Measurements from ENCODE around the gene SPDEF. TPM values are rescaled to one million over a fixed set of nuclear protein-coding genes. Genes with fewer than 3 reads are reported as not detected.

Gene SPDEF
- polyA plus RNA-seq, 3 donors from 2014 or later = not detected

- no peaks in the 10 kb centered on the region for H3K36me3 Mint-ChIP-seq
- peak overlapping the region in 1 of 5 donors; percentile 64 for H3K4me3 Mint-ChIP-seq
- H3K27ac Mint-ChIP-seq = peak overlapping the region in 1 of 6 donors; percentile 35
- peaks cover 0 to 2% (median 0%) of the 10 kb centered on the region in 3 donors for H3K27me3 Mint-ChIP-seq (ENCODE audit: low read depth in 3 of 3)
- DNase-seq = peak; percentile 30 to 65 (median 32)
- H3K4me1 Mint-ChIP-seq = peaks cover 7 to 9% of the 10 kb centered on the region in 2 donors
- H3K9me3 Mint-ChIP-seq = no peaks in the 10 kb centered on the region
Measured at GRCh38 chr6:34531580-34532201, 24.4 kb downstream of the SPDEF start.

- no peak for DNase-seq
- peaks cover 7 to 9% of the 10 kb centered on the region in 2 donors for H3K4me1 Mint-ChIP-seq
- H3K4me3 Mint-ChIP-seq = peak overlapping the region in 1 of 5 donors; percentile 64
- H3K27ac Mint-ChIP-seq = peak overlapping the region in 1 of 6 donors; percentile 35
- H3K27me3 Mint-ChIP-seq (ENCODE audit: low read depth in 3 of 3) = peaks cover 0 to 2% (median 0%) of the 10 kb centered on the region in 3 donors
- H3K9me3 Mint-ChIP-seq = no peaks in the 10 kb centered on the region
- no peaks in the 10 kb centered on the region for H3K36me3 Mint-ChIP-seq
Measured at GRCh38 chr6:34530753-34531365, 25.3 kb downstream of the SPDEF start.

GRCh38 chr6:34529665-34530327, 26.3 kb downstream of the SPDEF start:
- H3K4me3 Mint-ChIP-seq = no peak overlapping the region
- H3K27ac Mint-ChIP-seq = no peak overlapping the region
- H3K27me3 Mint-ChIP-seq (ENCODE audit: low read depth in 3 of 3) = peaks cover 0 to 2% (median 0%) of the 10 kb centered on the region in 3 donors
- no peaks in the 10 kb centered on the region for H3K36me3 Mint-ChIP-seq
- H3K9me3 Mint-ChIP-seq = no peaks in the 10 kb centered on the region
- no peak for DNase-seq
- peaks cover 7 to 12% of the 10 kb centered on the region in 2 donors for H3K4me1 Mint-ChIP-seq

GRCh38 chr6:34528996-34529664, 27.0 kb downstream of the SPDEF start:
- peak overlapping the region in 1 of 6 donors; percentile 34 for H3K27ac Mint-ChIP-seq
- H3K9me3 Mint-ChIP-seq = no peaks in the 10 kb centered on the region
- peaks cover 7 to 18% of the 10 kb centered on the region in 2 donors for H3K4me1 Mint-ChIP-seq
- H3K4me3 Mint-ChIP-seq = no peak overlapping the region
- no peak for DNase-seq
- no peaks in the 10 kb centered on the region for H3K36me3 Mint-ChIP-seq
- peaks cover 0 to 2% (median 0%) of the 10 kb centered on the region in 3 donors for H3K27me3 Mint-ChIP-seq (ENCODE audit: low read depth in 3 of 3)

- Mint-ChIP-seq H3K27ac (peak overlapping the region in 4 of 6 donors; percentile 35 to 67 (median 53)), H3K36me3 (no peaks in the 10 kb centered on the region), H3K27me3 (ENCODE audit: low read depth in 3 of 3) (peaks cover 0 to 2% (median 2%) of the 10 kb centered on the region in 3 donors), H3K4me3 (peak overlapping the region in 3 of 5 donors; percentile 50 to 61 (median 55)), H3K9me3 (no peaks in the 10 kb centered on the region), H3K4me1 (peaks cover 15 to 29% of the 10 kb centered on the region in 2 donors)
- DNase-seq = no peak
Measured at GRCh38 chr6:34527751-34528670, 28.1 kb downstream of the SPDEF start.

- peak overlapping the region in 5 of 6 donors; percentile 1 to 72 (median 53) for H3K27ac Mint-ChIP-seq
- peaks cover 17 to 36% of the 10 kb centered on the region in 2 donors for H3K4me1 Mint-ChIP-seq
- DNase-seq = peak; percentile 90 to 94 (median 93)
- peaks cover 0 to 2% (median 2%) of the 10 kb centered on the region in 3 donors for H3K27me3 Mint-ChIP-seq (ENCODE audit: low read depth in 3 of 3)
- no peaks in the 10 kb centered on the region for H3K36me3 Mint-ChIP-seq
- no peaks in the 10 kb centered on the region for H3K9me3 Mint-ChIP-seq
- peak overlapping the region; percentile 48 to 71 (median 61) for H3K4me3 Mint-ChIP-seq
Measured at GRCh38 chr6:34526992-34527728, 29.0 kb downstream of the SPDEF start.

GRCh38 chr6:34526241-34526972, 29.7 kb downstream of the SPDEF start:
- DNase-seq = no peak
- Mint-ChIP-seq H3K9me3 (no peaks in the 10 kb centered on the region), H3K36me3 (no peaks in the 10 kb centered on the region), H3K4me1 (peaks cover 17 to 38% of the 10 kb centered on the region in 2 donors), H3K27ac (peak overlapping the region in 1 of 6 donors; percentile 53), H3K27me3 (ENCODE audit: low read depth in 3 of 3) (peaks cover 0 to 2% (median 2%) of the 10 kb centered on the region in 3 donors), H3K4me3 (peak overlapping the region in 3 of 5 donors; percentile 48 to 61 (median 50))

- Mint-ChIP-seq H3K36me3 (no peaks in the 10 kb centered on the region), H3K27ac (peak overlapping the region in 2 of 6 donors; percentile 29 to 55), H3K4me1 (peaks cover 17 to 38% of the 10 kb centered on the region in 2 donors), H3K9me3 (no peaks in the 10 kb centered on the region), H3K4me3 (no peak overlapping the region), H3K27me3 (ENCODE audit: low read depth in 3 of 3) (peaks cover 0 to 2% (median 2%) of the 10 kb centered on the region in 3 donors)
- DNase-seq = no peak
Measured at GRCh38 chr6:34525431-34526175, 30.5 kb downstream of the SPDEF start.

GRCh38 chr6:34524971-34525370, 31.2 kb downstream of the SPDEF start:
- peaks cover 17 to 38% of the 10 kb centered on the region in 2 donors for H3K4me1 Mint-ChIP-seq
- H3K27me3 Mint-ChIP-seq (ENCODE audit: low read depth in 3 of 3) = peaks cover 0 to 2% (median 2%) of the 10 kb centered on the region in 3 donors
- no peak overlapping the region for H3K4me3 Mint-ChIP-seq
- no peak for DNase-seq
- no peaks in the 10 kb centered on the region for H3K36me3 Mint-ChIP-seq
- H3K27ac Mint-ChIP-seq = peak overlapping the region in 2 of 6 donors; percentile 28
- no peaks in the 10 kb centered on the region for H3K9me3 Mint-ChIP-seq

GRCh38 chr6:34524499-34524898, 31.6 kb downstream of the SPDEF start:
- H3K9me3 Mint-ChIP-seq = no peaks in the 10 kb centered on the region
- no peak for DNase-seq
- no peaks in the 10 kb centered on the region for H3K36me3 Mint-ChIP-seq
- H3K27me3 Mint-ChIP-seq (ENCODE audit: low read depth in 3 of 3) = peaks cover 0 to 2% (median 2%) of the 10 kb centered on the region in 3 donors
- no peak overlapping the region for H3K4me3 Mint-ChIP-seq
- H3K27ac Mint-ChIP-seq = peak overlapping the region in 2 of 6 donors; percentile 28 to 55
- H3K4me1 Mint-ChIP-seq = peaks cover 17 to 38% of the 10 kb centered on the region in 2 donors

All from immature natural killer cell (primary cell).